Right lobe of liver (tissue), 4 donors: ENCODE measurements around the gene OR10V1.

Experiments used
- POLR2A ChIP-seq: fragments of 450-650 bp; IDR thresholded peaks from one replicate; pipeline ENCODE4 v1.6.1; 2017; ENCODE audit warnings: antibody characterized with exemption, mild to moderate bottlenecking
- TF ChIP-seq, protein P1 (sequence below), 4 donors: fragments of 200-600 bp in 3 of 4; fragments of 450-650 bp in 1 of 4; IDR thresholded peaks; one replicate each; pipeline versions ENCODE4 v1.5.1 to v1.8.0; 2016 to 2022; ENCODE audit warnings: antibody characterized with exemption in 4 of 4, mild to moderate bottlenecking in 2 of 4
- donor health status: DM: no; HTN: no; CAD: no.
- donor health status: DM: no; HTN: no; CAD: no.
- donor health status: DM: no; HTN: yes; CAD: no.

DNA sequence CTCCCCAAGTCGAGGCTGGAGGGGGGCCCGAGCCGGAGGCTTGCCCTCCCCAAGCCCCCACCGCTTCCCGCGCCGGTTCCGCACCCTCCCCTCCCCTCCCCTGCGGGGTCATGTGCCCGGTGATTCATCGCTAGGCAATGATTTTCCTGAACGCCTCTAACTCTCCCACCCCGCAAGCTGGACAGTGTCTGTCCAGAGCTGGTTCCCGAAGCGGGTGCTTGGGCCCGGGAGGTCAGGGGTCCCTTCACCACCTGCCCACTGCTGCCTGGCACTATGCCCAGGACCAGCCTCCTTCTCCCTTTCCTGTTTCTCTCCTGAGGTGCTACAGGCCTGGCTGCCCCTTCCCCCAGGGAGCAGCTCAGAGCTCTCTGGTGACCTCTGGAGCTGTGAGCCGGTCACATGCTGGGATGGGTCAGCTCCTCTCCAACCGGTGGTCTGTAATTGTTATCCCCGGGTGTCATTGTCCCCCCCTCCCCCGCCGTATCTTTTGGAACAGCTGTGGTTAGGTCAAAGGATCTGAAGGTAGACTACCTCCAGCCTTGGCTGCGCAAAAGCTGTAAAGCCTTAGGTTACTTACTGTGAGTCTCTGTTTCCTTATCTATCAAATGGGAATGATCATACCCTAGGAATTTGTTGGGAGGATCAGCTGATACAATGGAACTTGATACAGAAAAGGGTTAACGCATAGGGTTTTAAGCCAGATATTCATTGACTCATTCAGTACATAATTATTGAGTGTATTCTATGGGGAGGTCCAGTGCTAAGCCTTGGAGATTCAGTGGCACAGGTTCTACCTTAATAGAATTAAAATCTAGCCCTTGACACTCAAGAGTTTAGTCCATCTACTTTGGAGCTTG is 42.3 kb upstream of the OR10V1 start:
- TF ChIP-seq, protein P1, sequence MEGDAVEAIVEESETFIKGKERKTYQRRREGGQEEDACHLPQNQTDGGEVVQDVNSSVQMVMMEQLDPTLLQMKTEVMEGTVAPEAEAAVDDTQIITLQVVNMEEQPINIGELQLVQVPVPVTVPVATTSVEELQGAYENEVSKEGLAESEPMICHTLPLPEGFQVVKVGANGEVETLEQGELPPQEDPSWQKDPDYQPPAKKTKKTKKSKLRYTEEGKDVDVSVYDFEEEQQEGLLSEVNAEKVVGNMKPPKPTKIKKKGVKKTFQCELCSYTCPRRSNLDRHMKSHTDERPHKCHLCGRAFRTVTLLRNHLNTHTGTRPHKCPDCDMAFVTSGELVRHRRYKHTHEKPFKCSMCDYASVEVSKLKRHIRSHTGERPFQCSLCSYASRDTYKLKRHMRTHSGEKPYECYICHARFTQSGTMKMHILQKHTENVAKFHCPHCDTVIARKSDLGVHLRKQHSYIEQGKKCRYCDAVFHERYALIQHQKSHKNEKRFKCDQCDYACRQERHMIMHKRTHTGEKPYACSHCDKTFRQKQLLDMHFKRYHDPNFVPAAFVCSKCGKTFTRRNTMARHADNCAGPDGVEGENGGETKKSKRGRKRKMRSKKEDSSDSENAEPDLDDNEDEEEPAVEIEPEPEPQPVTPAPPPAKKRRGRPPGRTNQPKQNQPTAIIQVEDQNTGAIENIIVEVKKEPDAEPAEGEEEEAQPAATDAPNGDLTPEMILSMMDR (IDR thresholded peaks at IDR 0.05), result no peak
- TF ChIP-seq POLR2A, result no peak
